Activated CD4-positive, alpha-beta T cell treated with anti-CD3 and anti-CD28 coated beads for 36 hours (primary cell): ENCODE data around the gene ABCC11. TPM values are rescaled to one million over a fixed set of nuclear protein-coding genes. Genes with fewer than 3 reads are reported as not detected.

ENCODE experiments used
- ATAC-seq: fragments of 200-7000 bp; cut with Tn5 transposase; one replicate; pipeline ENCODE4 v1.10.0; 2021; ENCODE audit warnings: mild to moderate bottlenecking, moderate library complexity
- CTCF ChIA-PET: fragments of 350-600 bp; sonication (Branson Sonifier 250); formaldehyde crosslinking; loops from one replicate; lab custom pipeline; 2021; ENCODE audit warnings: antibody characterized with exemption; lab: Charles Lee
- POLR2A ChIA-PET: fragments of 350-600 bp; sonication (Branson Sonifier 250); formaldehyde crosslinking; loops from one replicate; lab custom pipeline; 2021; ENCODE audit warnings: antibody characterized with exemption, inconsistent platforms; lab: Charles Lee
- DNase-seq: peaks from one replicate; pipeline ENCODE4 v3.0.0-alpha.2; 2020
- H3K27ac Mint-ChIP-seq: one replicate; pipeline ENCODE4 v1.8.0; 2021; ENCODE audit warnings: mixed read lengths
- H3K27me3 Mint-ChIP-seq: one replicate; pipeline ENCODE4 v1.8.0; 2021; ENCODE audit warnings: mixed read lengths
- H3K36me3 Mint-ChIP-seq: one replicate; pipeline ENCODE4 v1.8.0; 2021; ENCODE audit warnings: low read depth, mixed read lengths
- H3K4me1 Mint-ChIP-seq: one replicate; pipeline ENCODE4 v1.8.0; 2021; ENCODE audit warnings: mixed read lengths
- H3K4me3 Mint-ChIP-seq: one replicate; pipeline ENCODE4 v1.8.0; 2021; ENCODE audit warnings: mild to moderate bottlenecking, moderate library complexity, mixed read lengths
- H3K9me3 Mint-ChIP-seq: one replicate; pipeline ENCODE4 v1.8.0; 2021; ENCODE audit warnings: low read depth, mixed read lengths
- intact Hi-C, 2 experiments: fragments of 100-400 bp; cut with DNase I in 1 of 2; cut with micrococcal nuclease in 1 of 2; formaldehyde crosslinking; loops; one replicate each; pipeline versions ENCODE4 v1.14.2 to v1.15.1; 2022 to 2024; cut with DNase I, micrococcal nuclease
- total RNA-seq, 2 experiments: library from RNA; stranded (reverse); gene quantifications; one replicate each; pipeline ENCODE4 v1.2.3, GENCODE V29; 2021

ABCC11 gene
- total RNA-seq, 2 experiments from 2014 or later: 0.07 to 0.35 TPM

GRCh38 chr16:48146710-48147109 is 100.6 kb downstream of the ABCC11 start:
- ChIA-PET POLR2A (no interaction called here), CTCF (no interaction called here)
- H3K27ac Mint-ChIP-seq: no peak overlapping the region
- DNase-seq: no peak
- no peak for ATAC-seq
- no peaks in the 10 kb centered on the region for H3K4me1 Mint-ChIP-seq
- no peak overlapping the region for H3K4me3 Mint-ChIP-seq
- intact Hi-C loops: no loop called here
- peaks cover 12% of the 10 kb centered on the region for H3K27me3 Mint-ChIP-seq
- H3K9me3 Mint-ChIP-seq: peaks cover 4% of the 10 kb centered on the region
- no peaks in the 10 kb centered on the region for H3K36me3 Mint-ChIP-seq

GRCh38 chr16:48146131-48146530 is 101.2 kb downstream of the ABCC11 start:
- ATAC-seq: no peak
- H3K27ac Mint-ChIP-seq: no peak overlapping the region

GRCh38 chr16:48143812-48144368 is 103.4 kb downstream of the ABCC11 start:
- Mint-ChIP-seq H3K4me1 (no peaks in the 10 kb centered on the region), H3K36me3 (no peaks in the 10 kb centered on the region), H3K27me3 (peaks cover 11% of the 10 kb centered on the region), H3K4me3 (no peak overlapping the region), H3K27ac (no peak overlapping the region), H3K9me3 (peaks cover 4% of the 10 kb centered on the region)
- intact Hi-C loops: no loop called here
- CTCF ChIA-PET: no interaction called here
- no peak for DNase-seq
- POLR2A ChIA-PET: no interaction called here
- ATAC-seq: no peak

More at GRCh38 chr16:48146131-48146530, 101.2 kb downstream of the ABCC11 start:
- Mint-ChIP-seq H3K27me3 (peaks cover 14% of the 10 kb centered on the region), H3K9me3 (peaks cover 4% of the 10 kb centered on the region), H3K4me3 (no peak overlapping the region), H3K36me3 (no peaks in the 10 kb centered on the region), H3K4me1 (no peaks in the 10 kb centered on the region)
- CTCF ChIA-PET: interaction anchor here (1.0 kb wide), 2 partner anchors 21 to 1007 kb away, joined by 4 to 5 read pairs; no protein-coding TSS in a partner anchor
- POLR2A ChIA-PET: no interaction called here
- intact Hi-C loops: no loop called here
- DNase-seq: no peak

- no peaks in the 10 kb centered on the region for H3K36me3 Mint-ChIP-seq
- no peaks in the 10 kb centered on the region for H3K4me1 Mint-ChIP-seq
- no peak for ATAC-seq
- no peak overlapping the region for H3K4me3 Mint-ChIP-seq
- CTCF ChIA-PET: no interaction called here
- peaks cover 7% of the 10 kb centered on the region for H3K27me3 Mint-ChIP-seq
- no peak overlapping the region for H3K27ac Mint-ChIP-seq
- DNase-seq: no peak
- intact Hi-C loops: no loop called here
- H3K9me3 Mint-ChIP-seq: no peaks in the 10 kb centered on the region
- POLR2A ChIA-PET: no interaction called here
These were observed 106.5 kb downstream of the ABCC11 start for GRCh38 chr16:48140821-48141220.

- no peak for DNase-seq
- intact Hi-C loops: no loop called here
- Mint-ChIP-seq H3K27me3 (peaks cover 5% of the 10 kb centered on the region), H3K9me3 (no peaks in the 10 kb centered on the region), H3K27ac (no peak overlapping the region), H3K4me1 (no peaks in the 10 kb centered on the region), H3K4me3 (no peak overlapping the region), H3K36me3 (no peaks in the 10 kb centered on the region)
- ATAC-seq: no peak
- CTCF ChIA-PET: interaction anchor here (0.6 kb wide), 1 partner anchor 484 kb away, joined by 3 read pairs; no protein-coding TSS in a partner anchor
- POLR2A ChIA-PET: no interaction called here
These were observed 107.8 kb downstream of the ABCC11 start for GRCh38 chr16:48139517-48139916.

DNA sequence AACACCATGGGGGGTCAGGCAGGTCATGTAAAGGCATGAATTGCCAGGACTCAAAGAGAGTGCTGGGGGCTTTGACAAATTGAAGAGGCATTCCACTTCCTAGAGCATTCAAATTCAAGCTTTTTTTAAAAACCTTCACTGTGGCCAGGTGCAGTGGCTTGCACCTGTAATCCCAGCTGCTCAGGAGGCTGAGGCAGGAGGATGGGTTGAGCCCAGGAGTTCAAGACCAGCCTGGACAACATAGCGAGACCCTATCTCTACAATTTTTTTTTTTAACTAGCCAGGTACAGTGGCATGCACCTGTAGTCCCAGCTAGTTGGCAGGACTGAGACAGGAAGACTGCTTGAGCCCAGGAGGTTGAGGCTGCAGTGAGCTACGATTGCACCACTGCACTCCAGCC is 108.8 kb downstream of the ABCC11 start:
- no peaks in the 10 kb centered on the region for H3K36me3 Mint-ChIP-seq
- ChIA-PET POLR2A (no interaction called here), CTCF (interaction anchor here (0.6 kb wide), 1 partner anchor 275 kb away, joined by 3 read pairs; no protein-coding TSS in a partner anchor)
- intact Hi-C loops: no loop called here
- peaks cover 4% of the 10 kb centered on the region for H3K27me3 Mint-ChIP-seq
- ATAC-seq (no peak), DNase-seq (no peak)
- no peaks in the 10 kb centered on the region for H3K4me1 Mint-ChIP-seq
- H3K27ac Mint-ChIP-seq: no peak overlapping the region
- no peaks in the 10 kb centered on the region for H3K9me3 Mint-ChIP-seq
- no peak overlapping the region for H3K4me3 Mint-ChIP-seq

DNA sequence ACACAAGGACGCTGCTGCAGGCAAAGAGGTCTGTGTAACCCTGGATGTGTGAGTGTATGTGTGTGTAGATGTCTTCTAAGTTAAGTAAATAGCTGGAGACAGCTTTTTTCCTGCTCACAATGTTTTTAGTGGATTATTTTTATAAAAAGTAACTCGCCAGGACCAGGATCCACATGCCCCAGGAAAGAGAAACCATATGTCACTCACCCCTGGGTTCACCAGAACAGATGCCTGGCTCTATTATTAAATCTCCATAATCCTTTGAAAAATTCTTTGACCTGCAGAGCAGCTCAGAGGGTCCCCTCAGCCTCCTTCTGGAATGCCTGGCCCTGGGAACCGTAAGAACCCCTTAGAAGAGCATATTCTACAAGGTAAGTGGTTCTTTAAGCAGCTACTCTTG is 109.5 kb downstream of the ABCC11 start:
- Mint-ChIP-seq H3K4me3 (no peak overlapping the region), H3K27me3 (peaks cover 2% of the 10 kb centered on the region), H3K36me3 (no peaks in the 10 kb centered on the region), H3K27ac (no peak overlapping the region), H3K9me3 (no peaks in the 10 kb centered on the region), H3K4me1 (no peaks in the 10 kb centered on the region)
- POLR2A ChIA-PET: no interaction called here
- intact Hi-C loops: no loop called here
- CTCF ChIA-PET: no interaction called here
- no peak for ATAC-seq
- DNase-seq: no peak

DNA sequence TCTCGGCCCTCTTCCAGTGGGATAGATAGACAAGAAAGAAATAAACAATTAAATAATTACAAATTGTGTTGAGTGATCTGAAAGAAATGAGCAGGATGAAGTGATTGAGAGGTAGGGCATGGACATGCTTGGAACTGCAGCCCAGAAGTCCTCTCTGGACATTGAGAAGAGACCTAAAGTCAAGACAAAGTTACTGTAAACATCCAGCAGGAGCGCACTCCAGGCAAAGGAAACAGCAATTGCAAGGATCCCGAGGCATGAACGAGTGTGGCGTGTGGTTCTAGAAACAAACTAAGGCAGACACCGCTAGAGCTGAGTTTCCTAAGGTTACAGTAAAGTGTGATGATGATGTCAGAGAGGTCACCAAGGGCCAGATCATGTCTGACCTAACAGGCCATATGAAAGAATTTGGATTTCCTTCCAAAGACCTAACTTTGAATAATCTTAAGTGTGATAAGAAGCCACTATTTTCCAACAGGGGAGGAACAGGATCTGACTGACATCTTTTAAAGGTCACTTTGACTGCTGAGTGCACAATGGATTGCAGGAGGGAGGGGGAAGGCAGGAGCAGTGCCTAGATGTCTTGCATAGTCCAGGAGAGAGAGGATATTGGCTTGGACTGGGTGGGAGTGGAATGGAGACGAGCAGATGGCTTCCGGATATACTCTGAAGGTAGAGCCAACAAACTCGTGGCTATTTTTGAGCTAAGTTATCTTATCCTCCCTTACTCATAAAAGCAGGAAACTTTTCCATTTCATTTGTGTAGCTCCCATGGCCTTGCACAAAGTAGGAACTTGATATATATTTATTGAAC is 110.6 kb downstream of the ABCC11 start:
- POLR2A ChIA-PET: no interaction called here
- CTCF ChIA-PET: interaction anchor here (0.6 to 0.8 kb wide), 3 partner anchors 11 to 155 kb away, joined by 3 read pairs; no protein-coding TSS in a partner anchor

GRCh38 chr16:48133455-48134211 is 113.7 kb downstream of the ABCC11 start:
- CTCF ChIA-PET: interaction anchor here (0.5 kb wide), 1 partner anchor 33 kb away, joined by 4 read pairs; no protein-coding TSS in a partner anchor
- Mint-ChIP-seq H3K36me3 (no peaks in the 10 kb centered on the region), H3K4me1 (no peaks in the 10 kb centered on the region), H3K27me3 (peaks cover 9% of the 10 kb centered on the region), H3K4me3 (no peak overlapping the region), H3K9me3 (no peaks in the 10 kb centered on the region), H3K27ac (no peak overlapping the region)
- intact Hi-C loops: no loop called here
- ATAC-seq (no peak), DNase-seq (no peak)
- POLR2A ChIA-PET: no interaction called here

More for the DNA sequence above, 110.6 kb downstream of the ABCC11 start:
- no peaks in the 10 kb centered on the region for H3K36me3 Mint-ChIP-seq
- H3K27ac Mint-ChIP-seq: no peak overlapping the region
- no peak for ATAC-seq
- peaks cover 2% of the 10 kb centered on the region for H3K27me3 Mint-ChIP-seq
- DNase-seq: no peak
- no peaks in the 10 kb centered on the region for H3K4me1 Mint-ChIP-seq
- no peaks in the 10 kb centered on the region for H3K9me3 Mint-ChIP-seq
- H3K4me3 Mint-ChIP-seq: no peak overlapping the region
- intact Hi-C loops: no loop called here

- no peak for ATAC-seq
- intact Hi-C loops: no loop called here
- no peak for DNase-seq
- H3K9me3 Mint-ChIP-seq: no peaks in the 10 kb centered on the region
- POLR2A ChIA-PET: no interaction called here
- H3K36me3 Mint-ChIP-seq: no peaks in the 10 kb centered on the region
- CTCF ChIA-PET: interaction anchor here (0.7 to 1.5 kb wide), 2 partner anchors 9 to 991 kb away, joined by 3 read pairs; no protein-coding TSS in a partner anchor
- no peak overlapping the region for H3K27ac Mint-ChIP-seq
- H3K4me3 Mint-ChIP-seq: no peak overlapping the region
- H3K4me1 Mint-ChIP-seq: no peaks in the 10 kb centered on the region
- H3K27me3 Mint-ChIP-seq: peaks cover 9% of the 10 kb centered on the region
These were observed 114.6 kb downstream of the ABCC11 start for GRCh38 chr16:48132696-48133095.

GRCh38 chr16:48131201-48131935 is 116.0 kb downstream of the ABCC11 start:
- H3K9me3 Mint-ChIP-seq: no peaks in the 10 kb centered on the region
- H3K4me3 Mint-ChIP-seq: no peak overlapping the region
- DNase-seq: no peak
- ChIA-PET POLR2A (no interaction called here), CTCF (interaction anchor here (0.6 to 1.5 kb wide), 2 partner anchors 8 to 77 kb away, joined by 3 to 4 read pairs; no protein-coding TSS in a partner anchor)
- intact Hi-C loops: no loop called here
- peaks cover 9% of the 10 kb centered on the region for H3K27me3 Mint-ChIP-seq
- no peak for ATAC-seq
- no peaks in the 10 kb centered on the region for H3K36me3 Mint-ChIP-seq
- peaks cover 3% of the 10 kb centered on the region for H3K4me1 Mint-ChIP-seq
- no peak overlapping the region for H3K27ac Mint-ChIP-seq
